ENCODE measurements around the gene SPX.

- TF ChIP-seq POLR2A (IDR thresholded peaks at IDR 0.05; ENCODE audit: low read depth, low read length), result no peak
- no peak for TF ChIP-seq TAF1 (IDR thresholded peaks at IDR 0.05; ENCODE audit: borderline replicate concordance, low read depth, low read length)
- no peak for TF ChIP-seq POLR2AphosphoS5 (IDR thresholded peaks at IDR 0.05; ENCODE audit: low read depth, low read length)
Measured at GRCh38 chr12:21545557-21545956, 19.5 kb downstream of the SPX start.
